Measurements from ENCODE around the gene HEPH.
"Not testable (repeated sequence)": the region's sequence is repeated elsewhere in the genome, so short reads cannot be mapped to it uniquely, and the experiment has no call there.

HEPH gene

GRCh38 chrX:66163849-66164411 is at the start of gene HEPH:
HEPH (plus strand) TSS chrX:66164247; CDS start chrX:66170571, 6,324 bp downstream.
- DNase-seq, result no peak

GRCh38 chrX:66118722-66119121 is 45.3 kb upstream of the HEPH start:
- DNase-seq, result not testable (repeated sequence)

GRCh38 chrX:66121354-66121753 is 42.7 kb upstream of the HEPH start:
- not testable (repeated sequence) for DNase-seq

GRCh38 chrX:66126662-66127061 is 37.4 kb upstream of the HEPH start:
- DNase-seq, result no peak

GRCh38 chrX:66130469-66130868 is 33.6 kb upstream of the HEPH start:
- DNase-seq, result no peak

GRCh38 chrX:66135284-66135683 is 28.8 kb upstream of the HEPH start:
- not testable (repeated sequence) for DNase-seq

GRCh38 chrX:66142351-66142750 is 21.7 kb upstream of the HEPH start:
- no peak for DNase-seq

GRCh38 chrX:66144258-66144657 is 19.8 kb upstream of the HEPH start:
- no peak for DNase-seq

- DNase-seq, result no peak
These were observed 14.5 kb upstream of the HEPH start for GRCh38 chrX:66149519-66149918.

GRCh38 chrX:66150163-66150562 is 13.9 kb upstream of the HEPH start:
- DNase-seq, result no peak

- DNase-seq, result no peak
These were observed 1.7 kb upstream of the HEPH start for GRCh38 chrX:66162331-66162822.

- DNase-seq, result no peak
These were observed 600 bp upstream of the HEPH start for GRCh38 chrX:66163447-66163846.

- no peak for DNase-seq
These were observed 423 bp downstream of the HEPH start for GRCh38 chrX:66164470-66164869.

- no peak for DNase-seq
These were observed 884 bp downstream of the HEPH start for GRCh38 chrX:66164931-66165330.

- no peak for DNase-seq
These were observed 2.6 kb downstream of the HEPH start for GRCh38 chrX:66166671-66167070.

GRCh38 chrX:66167431-66167830 is 3.4 kb downstream of the HEPH start:
- DNase-seq, result no peak

GRCh38 chrX:66176134-66176533 is 12.1 kb downstream of the HEPH start:
- DNase-seq, result no peak

GRCh38 chrX:66191563-66191962 is 27.5 kb downstream of the HEPH start:
- no peak for DNase-seq

GRCh38 chrX:66193821-66194220 is 29.8 kb downstream of the HEPH start:
- DNase-seq, result no peak

GRCh38 chrX:66200050-66200664 is 36.1 kb downstream of the HEPH start:
- no peak for DNase-seq

GRCh38 chrX:66200855-66201795 is 37.1 kb downstream of the HEPH start:
- peak; percentile 6 for DNase-seq

- DNase-seq, result no peak
These were observed 39.1 kb downstream of the HEPH start for GRCh38 chrX:66203114-66203513.

- DNase-seq, result no peak
These were observed 57.8 kb downstream of the HEPH start for GRCh38 chrX:66221856-66222255.

GRCh38 chrX:66232296-66232695 is 68.2 kb downstream of the HEPH start:
- no peak for DNase-seq

All from HCEC 1CT (cell line).